Daoy (cell line): ENCODE data around the gene CMAS. TPM values are rescaled to one million over a fixed set of nuclear protein-coding genes. Genes with fewer than 3 reads are reported as not detected.
"Not testable (repeated sequence)": the region's sequence is repeated elsewhere in the genome, so short reads cannot be mapped to it uniquely, and the experiment has no call there.

Experiments used
- DNase-seq: peaks from one replicate; pipeline ENCODE4 v3.0.0-alpha.2; 2015; ENCODE audit warnings: low read depth
- total RNA-seq: library from RNA; depleted of rRNA; stranded (reverse); fragments of >200 nt; shearing (Covaris generic); gene quantifications from 2 replicates; pipeline ENCODE4 v1.2.3, GENCODE V29; 2014; rRNA removed

Gene CMAS
- 71.3 and 73.7 TPM in 2 replicates for total RNA-seq

GRCh38 chr12:22046090-22046967 lies at the start of gene CMAS:
Gene CMAS, plus strand, starts transcription at chr12:22046218. Its CDS starts 86 bp downstream, at chr12:22046304.
- DNase-seq = peak; percentile 91

GRCh38 chr12:21998295-21998694 lies 47.7 kb upstream of the CMAS start:
- no peak for DNase-seq

- DNase-seq = no peak
Measured at GRCh38 chr12:21998782-21999181, 47.2 kb upstream of the CMAS start.

- no peak for DNase-seq
Measured at GRCh38 chr12:22002430-22002829, 43.6 kb upstream of the CMAS start.

- not testable (repeated sequence) for DNase-seq
Measured at GRCh38 chr12:22007794-22008193, 38.2 kb upstream of the CMAS start.

GRCh38 chr12:22008196-22008595 lies 37.8 kb upstream of the CMAS start:
- DNase-seq = no peak

- DNase-seq = no peak
Measured at GRCh38 chr12:22014041-22014782, 31.8 kb upstream of the CMAS start.

GRCh38 chr12:22014783-22015144 lies 31.3 kb upstream of the CMAS start:
- DNase-seq = no peak

- DNase-seq = no peak
Measured at GRCh38 chr12:22016982-22017381, 29.0 kb upstream of the CMAS start.

GRCh38 chr12:22018860-22019259 lies 27.2 kb upstream of the CMAS start:
- no peak for DNase-seq

- not testable (repeated sequence) for DNase-seq
Measured at GRCh38 chr12:22023489-22023888, 22.5 kb upstream of the CMAS start.

GRCh38 chr12:22029491-22029890 lies 16.5 kb upstream of the CMAS start:
- DNase-seq = no peak

- DNase-seq = no peak
Measured at GRCh38 chr12:22029991-22030390, 16.0 kb upstream of the CMAS start.

GRCh38 chr12:22032732-22033131 lies 13.3 kb upstream of the CMAS start:
- DNase-seq = no peak

- DNase-seq = no peak
Measured at GRCh38 chr12:22034709-22035506, 11.1 kb upstream of the CMAS start.

- peak; percentile 13 for DNase-seq
Measured at GRCh38 chr12:22037947-22038346, 8.1 kb upstream of the CMAS start.

- no peak for DNase-seq
Measured at GRCh38 chr12:22038734-22039133, 7.3 kb upstream of the CMAS start.

- no peak for DNase-seq
Measured at GRCh38 chr12:22039361-22039760, 6.7 kb upstream of the CMAS start.

- peak; percentile 21 for DNase-seq
Measured at GRCh38 chr12:22042976-22043669, 2.9 kb upstream of the CMAS start.

- DNase-seq = no peak
Measured at GRCh38 chr12:22043943-22044342, 2.1 kb upstream of the CMAS start.

- DNase-seq = no peak
Measured at GRCh38 chr12:22044391-22044790, 1.6 kb upstream of the CMAS start.
